Esophagus muscularis mucosa (tissue), 3 donors: ENCODE results near the gene ATP10A.

Source experiments
- CTCF ChIP-seq, 3 experiments: fragments of 200-600 bp in 2 of 3; fragments of 450-650 bp in 1 of 3; sonication (generic) in 2 of 3; IDR thresholded peaks; one replicate each; pipeline ENCODE4 v1.5.1; 2017 to 2019; ENCODE audit warnings: antibody characterized with exemption in 3 of 3, mild to moderate bottlenecking in 2 of 3, moderate library complexity in 1 of 3
- POLR2A ChIP-seq: fragments of 450-650 bp; IDR thresholded peaks from one replicate; pipeline ENCODE4 v1.6.1; 2017; ENCODE audit warnings: antibody characterized with exemption, moderate library complexity, mild to moderate bottlenecking, low read depth

GRCh38 chr15:25894371-25894902, 31.3 kb upstream of the ATP10A start:
- TF ChIP-seq CTCF (IDR thresholded peaks at IDR 0.05): no peak
- TF ChIP-seq POLR2A: no peak
